WERI-Rb-1 (cell line): ENCODE data around the gene KAZN.

Experiments
- DNase-seq: peaks from one replicate; pipeline ENCODE4 v3.0.0-alpha.2; 2020
- H3K27ac ChIP-seq: fragments of 250-450 bp; sonication (Bioruptor Pico); 2 replicates; pipeline ENCODE4 v1.5.1; 2020; ENCODE audit warnings: mild to moderate bottlenecking, moderate library complexity
- H3K27me3 ChIP-seq: fragments of 250-450 bp; sonication (Bioruptor Pico); 2 replicates; pipeline ENCODE4 v1.5.1; 2021; ENCODE audit warnings: mild to moderate bottlenecking, low read depth, moderate library complexity; ENCODE audit not compliant: insufficient read depth, severe bottlenecking
- H3K36me3 ChIP-seq: fragments of 250-450 bp; sonication (Bioruptor Pico); 2 replicates; pipeline ENCODE4 v1.5.1; 2020; ENCODE audit warnings: mild to moderate bottlenecking, moderate library complexity
- H3K4me3 ChIP-seq: 2 replicates; pipeline ENCODE4 v1.5.1; 2011; ENCODE audit warnings: low read depth, mild to moderate bottlenecking, control low read depth, low read length
- H3K9me3 ChIP-seq: fragments of 250-450 bp; sonication (Bioruptor Pico); 2 replicates; pipeline ENCODE4 v1.5.1; 2021; ENCODE audit warnings: mild to moderate bottlenecking, moderate library complexity; ENCODE audit not compliant: severe bottlenecking
- CTCF ChIP-seq: IDR thresholded peaks from 2 replicates; pipeline ENCODE4 v1.5.1; 2011; ENCODE audit warnings: low read depth, mild to moderate bottlenecking, control low read depth, inconsistent platforms, low read length

Gene KAZN

GRCh38 chr1:14993414-14993813, 394.9 kb downstream of the KAZN start:
- H3K4me3 ChIP-seq: no peak overlapping the region
- H3K27ac ChIP-seq: no peak overlapping the region
- H3K9me3 ChIP-seq: no peaks in the 10 kb centered on the region
- no peak for TF ChIP-seq CTCF
- H3K36me3 ChIP-seq: no peaks in the 10 kb centered on the region
- no peak for DNase-seq
- H3K27me3 ChIP-seq: no peaks in the 10 kb centered on the region

GRCh38 chr1:14994148-14994547, 395.7 kb downstream of the KAZN start:
- TF ChIP-seq CTCF: no peak

GRCh38 chr1:14994841-14995437, 396.5 kb downstream of the KAZN start:
- Histone ChIP-seq H3K4me3 (no peak overlapping the region), H3K9me3 (no peaks in the 10 kb centered on the region), H3K27ac (no peak overlapping the region), H3K36me3 (no peaks in the 10 kb centered on the region), H3K27me3 (no peaks in the 10 kb centered on the region)
- TF ChIP-seq CTCF: no peak
- no peak for DNase-seq

More at GRCh38 chr1:14994148-14994547, 395.7 kb downstream of the KAZN start:
- no peak overlapping the region for H3K27ac ChIP-seq
- DNase-seq: no peak
- no peak overlapping the region for H3K4me3 ChIP-seq
- no peaks in the 10 kb centered on the region for H3K36me3 ChIP-seq
- no peaks in the 10 kb centered on the region for H3K9me3 ChIP-seq
- H3K27me3 ChIP-seq: no peaks in the 10 kb centered on the region

- H3K9me3 ChIP-seq: no peaks in the 10 kb centered on the region
- no peak for TF ChIP-seq CTCF
- DNase-seq: no peak
- H3K27me3 ChIP-seq: no peaks in the 10 kb centered on the region
- H3K36me3 ChIP-seq: no peaks in the 10 kb centered on the region
- H3K27ac ChIP-seq: no peak overlapping the region
- no peak overlapping the region for H3K4me3 ChIP-seq
Observed at GRCh38 chr1:14996133-14997050, 397.9 kb downstream of the KAZN start.

- DNase-seq: no peak
- Histone ChIP-seq H3K4me3 (no peak overlapping the region), H3K27ac (no peak overlapping the region), H3K36me3 (no peaks in the 10 kb centered on the region), H3K9me3 (no peaks in the 10 kb centered on the region), H3K27me3 (no peaks in the 10 kb centered on the region)
- no peak for TF ChIP-seq CTCF
Observed at GRCh38 chr1:14997646-14998276, 399.3 kb downstream of the KAZN start.
